ENCODE results near the gene SDK2.

The SDK2 gene

GRCh38 chr17:73605444-73605843, 38.8 kb downstream of the SDK2 start:
- no peak for DNase-seq

- no peak for DNase-seq
Observed at GRCh38 chr17:73604476-73604875, 39.8 kb downstream of the SDK2 start.

- no peak for DNase-seq
Observed at GRCh38 chr17:73603971-73604370, 40.3 kb downstream of the SDK2 start.

- no peak for DNase-seq
Observed at GRCh38 chr17:73600103-73600871, 44.0 kb downstream of the SDK2 start.

GRCh38 chr17:73599599-73599998, 44.6 kb downstream of the SDK2 start:
- DNase-seq = no peak

GRCh38 chr17:73598212-73598611, 46.0 kb downstream of the SDK2 start:
- DNase-seq = no peak

GRCh38 chr17:73595931-73596330, 48.3 kb downstream of the SDK2 start:
- no peak for DNase-seq

GRCh38 chr17:73595479-73595878, 48.8 kb downstream of the SDK2 start:
- DNase-seq = no peak

GRCh38 chr17:73595068-73595467, 49.2 kb downstream of the SDK2 start:
- DNase-seq = no peak

- no peak for DNase-seq
Observed at GRCh38 chr17:73594598-73594997, 49.6 kb downstream of the SDK2 start.

- no peak for DNase-seq
Observed at GRCh38 chr17:73594025-73594424, 50.2 kb downstream of the SDK2 start.

- no peak for DNase-seq
Observed at GRCh38 chr17:73593249-73593965, 50.8 kb downstream of the SDK2 start.

GRCh38 chr17:73592501-73592961, 51.7 kb downstream of the SDK2 start:
- DNase-seq = peak; percentile 4

- DNase-seq = no peak
Observed at GRCh38 chr17:73592079-73592415, 52.2 kb downstream of the SDK2 start.

GRCh38 chr17:73591296-73592078, 52.8 kb downstream of the SDK2 start:
- peak; percentile 12 for DNase-seq

GRCh38 chr17:73589363-73589980, 54.8 kb downstream of the SDK2 start:
- DNase-seq = no peak

- DNase-seq = no peak
Observed at GRCh38 chr17:73588891-73589290, 55.4 kb downstream of the SDK2 start.

GRCh38 chr17:73588301-73588846, 55.9 kb downstream of the SDK2 start:
- DNase-seq = no peak

GRCh38 chr17:73586921-73587602, 57.2 kb downstream of the SDK2 start:
- DNase-seq = no peak

GRCh38 chr17:73586275-73586832, 57.9 kb downstream of the SDK2 start:
- no peak for DNase-seq

GRCh38 chr17:73585583-73585982, 58.7 kb downstream of the SDK2 start:
- no peak for DNase-seq

- no peak for DNase-seq
Observed at GRCh38 chr17:73584987-73585386, 59.3 kb downstream of the SDK2 start.
